GM12878 (cell line): ENCODE data around the gene RRAS. TPM values are rescaled to one million over a fixed set of nuclear protein-coding genes. Genes with fewer than 3 reads are reported as not detected.

Source experiments
- ATAC-seq: fragments of 200-7000 bp; cut with Tn5 transposase; 3 replicates; pipeline ENCODE4 v1.9.1; 2020; ENCODE audit warnings: mild to moderate bottlenecking, moderate library complexity
- BruUV-seq: library from RNA; stranded (reverse); fragments of 400-500 nt; replicated peaks from 2 replicates; lab custom pipeline; 2021; lab: Mats Ljungman, UMichigan
- CTCF ChIA-PET: fragments of 300-600 bp; sonication (Branson Sonifier 250); formaldehyde crosslinking; extraction: SDS; loops from one replicate; lab custom pipeline; 2021; ENCODE audit warnings: inconsistent platforms; lab: Yijun Ruan, JAX
- POLR2A ChIA-PET: fragments of 350-600 bp; formaldehyde crosslinking; extraction: SDS; loops from one replicate; lab custom pipeline; 2021; ENCODE audit warnings: inconsistent platforms; lab: Charles Lee
- RAD21 ChIA-PET: fragments of 300-600 bp; sonication (Branson Sonifier 250); formaldehyde crosslinking; loops from one replicate; lab custom pipeline; 2023; ENCODE audit warnings: antibody characterized with exemption; ENCODE audit not compliant: unreplicated experiment; lab: Charles Lee
- SMC1A ChIA-PET: fragments of 300-600 bp; sonication (Branson Sonifier 250); formaldehyde crosslinking; loops from one replicate; lab custom pipeline; 2023; ENCODE audit not compliant: unreplicated experiment, uncharacterized antibody; lab: Charles Lee
- DNase-seq: peaks from one replicate; pipeline ENCODE4 v3.0.0-alpha.2; 2011; ENCODE audit warnings: low read depth, low spot score
- FAIRE-seq: peaks from 3 replicates; lab custom pipeline; 2011; peaks lifted over from hg19 to GRCh38; lab: Jason Lieb, UNC
- H2AFZ ChIP-seq: 2 replicates; pipeline ENCODE4 v1.6.0; 2011; ENCODE audit warnings: low read depth, low read length, control low read depth; ENCODE audit not compliant: control insufficient read depth
- H3K27ac ChIP-seq: 2 replicates; pipeline ENCODE4 v1.5.1; 2011; ENCODE audit warnings: control low read depth; ENCODE audit not compliant: control insufficient read depth, insufficient read depth
- H3K27me3 ChIP-seq, 2 experiments: replicated peaks in 1 of 2; 2 replicates each; pipeline versions ENCODE4 v1.6.0 to v1.6.1; 2011; ENCODE audit warnings: low read length in 1 of 2; ENCODE audit not compliant: control insufficient read depth in 2 of 2, insufficient read depth in 2 of 2
- H3K36me3 ChIP-seq, 2 experiments: 2 replicates each; pipeline ENCODE4 v1.5.1; 2011; ENCODE audit warnings: low read length in 1 of 2; ENCODE audit not compliant: control insufficient read depth in 2 of 2, insufficient read depth in 2 of 2
- H3K4me1 ChIP-seq: 2 replicates; pipeline ENCODE4 v1.6.1; 2011; ENCODE audit warnings: mild to moderate bottlenecking, low read length, moderate library complexity, mixed read lengths; ENCODE audit not compliant: control insufficient read depth, insufficient read depth
- H3K4me2 ChIP-seq: 2 replicates; pipeline ENCODE4 v1.6.0; 2011; ENCODE audit warnings: control low read depth; ENCODE audit not compliant: control insufficient read depth, insufficient read depth
- H3K4me3 ChIP-seq: fragments of 200-600 bp; sonication (generic); 2 replicates; pipeline ENCODE4 v1.5.1; 2016
- H3K79me2 ChIP-seq: 2 replicates; pipeline ENCODE4 v1.6.0; 2011; ENCODE audit warnings: low read length; ENCODE audit not compliant: control insufficient read depth, insufficient read depth
- H3K9ac ChIP-seq: 2 replicates; pipeline ENCODE4 v1.8.0; 2011; ENCODE audit warnings: low read length, control low read depth, mixed read lengths; ENCODE audit not compliant: control insufficient read depth, insufficient read depth
- H3K9me3 ChIP-seq: replicated peaks from 3 replicates; pipeline ENCODE4 v1.5.1; 2011; ENCODE audit warnings: mild to moderate bottlenecking, low read length; ENCODE audit not compliant: control insufficient read depth, insufficient read depth
- H4K20me1 ChIP-seq: 2 replicates; pipeline ENCODE4 v1.6.0; 2011; ENCODE audit not compliant: control insufficient read depth, insufficient read depth
- CBX5 ChIP-seq: sonication (generic); IDR thresholded peaks from 2 replicates; pipeline ENCODE4 v1.6.1; 2016; ENCODE audit warnings: low read depth, moderate library complexity, mild to moderate bottlenecking, inconsistent platforms
- CUX1 ChIP-seq: IDR thresholded peaks from 2 replicates; pipeline ENCODE4 v1.6.1; 2012; ENCODE audit warnings: improper control_type of control experiment, low read depth, low read length; ENCODE audit not compliant: insufficient replicate concordance
- EP300 ChIP-seq, 2 experiments: fragments of 150-350 bp in 1 of 2; IDR thresholded peaks; 2 replicates each; pipeline ENCODE4 v1.6.1; 2011 to 2012; ENCODE audit warnings: low read depth in 2 of 2, low read length in 2 of 2, borderline replicate concordance in 1 of 2, improper control_type of control experiment in 1 of 2, inconsistent platforms in 1 of 2; ENCODE audit not compliant: control insufficient read depth in 1 of 2
- IRF5 ChIP-seq: fragments of 450-650 bp; IDR thresholded peaks from 2 replicates; pipeline ENCODE4 v1.6.1; 2017; ENCODE audit warnings: borderline replicate concordance
- JUND ChIP-seq: IDR thresholded peaks from 2 replicates; pipeline ENCODE4 v1.6.1; 2012; ENCODE audit warnings: low read depth, mild to moderate bottlenecking, low read length, improper control_type of control experiment, moderate library complexity
- KDM1A ChIP-seq: fragments of 200-600 bp; sonication (generic); IDR thresholded peaks from 2 replicates; pipeline ENCODE4 v1.6.1; 2016; ENCODE audit warnings: borderline replicate concordance
- PRDM15 ChIP-seq: fragments of 450-650 bp; formaldehyde crosslinking; IDR thresholded peaks from 2 replicates; pipeline ENCODE4 v1.4.0; 2020; ENCODE audit warnings: mild to moderate bottlenecking, moderate library complexity
- RFX5 ChIP-seq: IDR thresholded peaks from 2 replicates; pipeline ENCODE4 v1.6.1; 2011; ENCODE audit warnings: low read depth, low read length, improper control_type of control experiment
- SMAD1 ChIP-seq: fragments of 450-650 bp; IDR thresholded peaks from 2 replicates; pipeline ENCODE4 v1.6.1; 2018; ENCODE audit warnings: mild to moderate bottlenecking, low read depth; ENCODE audit not compliant: partially characterized antibody
- TAF1 ChIP-seq: IDR thresholded peaks from 2 replicates; pipeline ENCODE4 v1.6.1; 2011; ENCODE audit warnings: mild to moderate bottlenecking, low read depth, low read length, borderline replicate concordance
- USF1 ChIP-seq: IDR thresholded peaks from 2 replicates; pipeline ENCODE4 v1.6.1; 2011; ENCODE audit warnings: borderline replicate concordance, low read depth, mild to moderate bottlenecking, moderate library complexity, mixed read lengths, low read length; ENCODE audit not compliant: insufficient read depth; ENCODE audit errors: extremely low read length
- YBX1 ChIP-seq: fragments of 450-650 bp; IDR thresholded peaks from 2 replicates; pipeline ENCODE4 v1.6.1; 2016; ENCODE audit warnings: antibody characterized with exemption
- WGBS: methylation state at CpG from one replicate; pipeline ENCODE4 v1.1.6; 2016; ENCODE audit warnings: low lambda C conversion rate; ENCODE audit not compliant: insufficient replicate concordance, insufficient coverage; ENCODE audit errors: missing lambda C conversion rate; 5-methylcytosine and 5-hydroxymethylcytosine counted together
- in situ Hi-C: fragments of 300-500 bp; cut with MboI; formaldehyde crosslinking; loops from 9 replicates; pipeline ENCODE4 v1.14.3; 2018; ENCODE audit warnings: mixed read lengths
- intact Hi-C: fragments of 100-400 bp; cut with micrococcal nuclease; formaldehyde crosslinking; loops from one replicate; pipeline ENCODE4 v1.14.2; 2022; ENCODE audit not compliant: unreplicated experiment
- polyA plus RNA-seq, 11 experiments: library from polyadenylated mRNA; depleted of rRNA in 4 of 11; unstranded in 6 of 11; stranded (reverse) in 5 of 11; fragments of >200 nt; fragmentation: Nextera tagmentation in 4 of 11; fragmentation: Illumina TruSeq in 1 of 11; extraction: Ambion mirVana in 4 of 11; extraction: Trizol in 1 of 11; gene quantifications; 1 replicate in 1 of 11; 2 replicates in 10 of 11; pipeline versions ENCODE4 v1.2.1 to v1.2.3, GENCODE V29; 2011 to 2016; ENCODE audit warnings: inconsistent platforms in 2 of 11, missing spikeins in 2 of 11, low read depth in 1 of 11
- total RNA-seq, 4 experiments: library from RNA; depleted of rRNA in 3 of 4; stranded (reverse); fragments of >200 nt in 3 of 4; fragmentation: Illumina TruSeq in 1 of 4; extraction: Trizol in 1 of 4; gene quantifications; 2 replicates each; pipeline versions ENCODE4 v1.2.1 to v1.2.3, GENCODE V29; 2013 to 2021

Gene RRAS
- total and polyA plus RNA-seq, 10 of the 15 experiments (the other 5 are each of a cell fraction or from before 2014, with no cell fraction given): 0.24 to 5.8 (median 1.8) TPM

- ChIA-PET SMC1A (no interaction called here), POLR2A (interaction anchor here (0.6 kb wide), 2 partner anchors 14 to 457 kb away, joined by 3 read pairs; no protein-coding TSS in a partner anchor), RAD21 (no interaction called here), CTCF (no interaction called here)
- no peak for TF ChIP-seq PRDM15 (CRISPR knock-in tag)
- TF ChIP-seq CUX1: no peak
- TF ChIP-seq JUND: no peak
- no peak for TF ChIP-seq USF1
- no peak for TF ChIP-seq SMAD1
- TF ChIP-seq TAF1: no peak
- no peak for TF ChIP-seq RFX5
- no peak for TF ChIP-seq KDM1A
- no peak for TF ChIP-seq EP300 (IDR thresholded peaks at IDR 0.05; ENCODE audit: borderline replicate concordance in 1 of 2, control insufficient read depth in 1 of 2, low read depth in 2 of 2, low read length in 2 of 2)
- TF ChIP-seq IRF5: no peak
- no peak for TF ChIP-seq CBX5
- TF ChIP-seq YBX1: no peak
- WGBS: 50% methylated on average over 5 of the region's 5 CpGs
- FAIRE-seq (no peak), ATAC-seq (no peak), DNase-seq (no peak)
- Histone ChIP-seq H4K20me1 (no peaks in the 10 kb centered on the region), H3K79me2 (no peaks in the 10 kb centered on the region), H3K4me3 (no peak overlapping the region), H3K36me3 (no peaks in the 10 kb centered on the region), H3K27ac (no peak overlapping the region), H3K9ac (no peak overlapping the region), H3K4me1 (no peaks in the 10 kb centered on the region), H3K27me3 (no peaks in the 10 kb centered on the region), H3K9me3 (no peaks in the 10 kb centered on the region), H3K4me2 (no peak overlapping the region), H2AFZ (no peak overlapping the region)
- BruUV-seq: no TSS peak
- intact Hi-C loops (no loop called here), in situ Hi-C loops (no loop called here)
These were observed 7.4 kb downstream of the RRAS start for GRCh38 chr19:49632576-49632975.
